ENCODE measurements around the gene KRT2.

KRT2 gene

DNA sequence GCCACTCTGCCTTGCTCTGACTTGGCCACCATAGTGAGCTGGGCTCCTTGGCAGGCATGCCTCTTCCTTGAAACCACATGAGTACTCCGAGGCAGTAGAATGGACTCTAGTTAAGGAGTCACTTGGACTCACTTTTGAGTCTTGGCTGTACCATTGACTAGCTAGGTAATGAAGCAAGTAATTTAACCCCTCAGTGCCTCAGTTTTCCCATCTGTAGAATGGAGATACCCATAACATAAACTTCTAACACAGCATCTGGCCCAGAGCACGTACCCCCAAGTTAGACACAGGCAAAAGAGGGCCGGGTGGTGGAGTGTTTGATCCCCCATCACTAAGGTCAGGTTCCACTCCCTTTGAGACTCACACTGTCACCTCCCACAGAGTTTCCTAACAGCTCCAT is 43.0 kb upstream of the KRT2 start:
- no peak overlapping the region for H3K27ac ChIP-seq
- TF ChIP-seq ZFX (IDR thresholded peaks at IDR 0.05) (no peak), CTCF (conservative IDR thresholded peaks at IDR 0.05) (no peak)

GRCh38 chr12:52694151-52694550 is 42.1 kb upstream of the KRT2 start:
- TF ChIP-seq ZFX (IDR thresholded peaks at IDR 0.05), result no peak
- no peak for TF ChIP-seq CTCF (conservative IDR thresholded peaks at IDR 0.05)

GRCh38 chr12:52693261-52693660 is 41.2 kb upstream of the KRT2 start:
- H3K27ac ChIP-seq, result no peak overlapping the region
- no peak for TF ChIP-seq CTCF (conservative IDR thresholded peaks at IDR 0.05)
- no peak for TF ChIP-seq ZFX (IDR thresholded peaks at IDR 0.05)

More at GRCh38 chr12:52694151-52694550, 42.1 kb upstream of the KRT2 start:
- no peak overlapping the region for H3K27ac ChIP-seq

GRCh38 chr12:52692254-52692653 is 40.2 kb upstream of the KRT2 start:
- H3K27ac ChIP-seq, result no peak overlapping the region
- TF ChIP-seq ZFX (IDR thresholded peaks at IDR 0.05), result no peak
- no peak; the same call in 1 of the 2 replicates for TF ChIP-seq CTCF (conservative IDR thresholded peaks at IDR 0.05)

- H3K27ac ChIP-seq, result no peak overlapping the region
- TF ChIP-seq ZFX (IDR thresholded peaks at IDR 0.05) (no peak), CTCF (conservative IDR thresholded peaks at IDR 0.05) (no peak)
Observed at GRCh38 chr12:52691841-52692150, 39.8 kb upstream of the KRT2 start.

GRCh38 chr12:52691076-52691840 is 39.2 kb upstream of the KRT2 start:
- no peak overlapping the region for H3K27ac ChIP-seq
- no peak for TF ChIP-seq CTCF (conservative IDR thresholded peaks at IDR 0.05)
- no peak for TF ChIP-seq ZFX (IDR thresholded peaks at IDR 0.05)

GRCh38 chr12:52690351-52691075 is 38.5 kb upstream of the KRT2 start:
- H3K27ac ChIP-seq, result no peak overlapping the region
- TF ChIP-seq ZFX (IDR thresholded peaks at IDR 0.05), result no peak
- no peak for TF ChIP-seq CTCF (conservative IDR thresholded peaks at IDR 0.05)
